ENCODE data around the gene SSR1.

DNA sequence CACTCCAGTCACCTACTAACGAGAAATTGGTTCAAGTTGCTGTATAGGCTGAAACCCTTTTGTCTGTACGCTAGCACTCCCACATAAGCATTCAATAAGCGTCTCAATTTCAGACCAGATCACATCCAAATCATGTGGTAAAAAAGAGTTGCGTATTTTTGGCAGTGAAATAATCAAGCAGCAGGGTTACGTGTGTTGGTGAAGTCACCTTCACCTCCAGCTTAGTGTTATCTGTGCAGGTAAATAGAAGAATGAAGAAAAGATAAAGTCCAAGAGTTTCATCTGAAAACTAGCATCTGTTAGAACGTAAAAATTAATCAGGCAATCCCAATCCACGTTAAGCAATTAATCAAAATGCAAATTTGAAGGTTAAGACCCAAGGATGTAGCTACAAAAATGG is 11.3 kb downstream of the SSR1 start:
- TF ChIP-seq, protein P1, sequence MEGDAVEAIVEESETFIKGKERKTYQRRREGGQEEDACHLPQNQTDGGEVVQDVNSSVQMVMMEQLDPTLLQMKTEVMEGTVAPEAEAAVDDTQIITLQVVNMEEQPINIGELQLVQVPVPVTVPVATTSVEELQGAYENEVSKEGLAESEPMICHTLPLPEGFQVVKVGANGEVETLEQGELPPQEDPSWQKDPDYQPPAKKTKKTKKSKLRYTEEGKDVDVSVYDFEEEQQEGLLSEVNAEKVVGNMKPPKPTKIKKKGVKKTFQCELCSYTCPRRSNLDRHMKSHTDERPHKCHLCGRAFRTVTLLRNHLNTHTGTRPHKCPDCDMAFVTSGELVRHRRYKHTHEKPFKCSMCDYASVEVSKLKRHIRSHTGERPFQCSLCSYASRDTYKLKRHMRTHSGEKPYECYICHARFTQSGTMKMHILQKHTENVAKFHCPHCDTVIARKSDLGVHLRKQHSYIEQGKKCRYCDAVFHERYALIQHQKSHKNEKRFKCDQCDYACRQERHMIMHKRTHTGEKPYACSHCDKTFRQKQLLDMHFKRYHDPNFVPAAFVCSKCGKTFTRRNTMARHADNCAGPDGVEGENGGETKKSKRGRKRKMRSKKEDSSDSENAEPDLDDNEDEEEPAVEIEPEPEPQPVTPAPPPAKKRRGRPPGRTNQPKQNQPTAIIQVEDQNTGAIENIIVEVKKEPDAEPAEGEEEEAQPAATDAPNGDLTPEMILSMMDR (conservative IDR thresholded peaks at IDR 0.05; ENCODE audit: low read length) = no peak
- TF ChIP-seq EZH2phosphoT487 (IDR thresholded peaks at IDR 0.05; ENCODE audit: borderline replicate concordance, low read depth, low read length) = no peak

All from OCI-LY7 (cell line).